Upper lobe of left lung (tissue), 6 donors: ENCODE measurements around the gene PDE1C. TPM values are rescaled to one million over a fixed set of nuclear protein-coding genes. Genes with fewer than 3 reads are reported as not detected.

Experiments
- ATAC-seq, 2 donors: fragments of 200-7000 bp; cut with Tn5 transposase; one replicate each; pipeline ENCODE4 v1.9.1; 2022; ENCODE audit warnings: mild to moderate bottlenecking in 2 of 2, moderate library complexity in 2 of 2; ENCODE audit not compliant: low FRiP score in 2 of 2
- DNase-seq, 2 donors: peaks; one replicate each; pipeline ENCODE4 v3.0.0-alpha.2; 2019 to 2020
- H3K27ac ChIP-seq, 4 donors: fragments of 200-600 bp; sonication (generic); one replicate each; pipeline ENCODE4 v1.5.1; 2016 to 2019
- H3K27me3 ChIP-seq, 4 donors: fragments of 200-600 bp; sonication (generic); one replicate each; pipeline ENCODE4 v1.5.1; 2017 to 2019
- H3K36me3 ChIP-seq, 4 donors: fragments of 200-600 bp; sonication (generic); one replicate each; pipeline ENCODE4 v1.5.1; 2016 to 2019
- H3K4me1 ChIP-seq, 4 donors: fragments of 200-600 bp; sonication (generic); one replicate each; pipeline ENCODE4 v1.5.1; 2018 to 2019
- H3K4me3 ChIP-seq, 4 donors: fragments of 200-600 bp; sonication (generic); one replicate each; pipeline ENCODE4 v1.5.1; 2017 to 2019; ENCODE audit warnings: mild to moderate bottlenecking in 2 of 4, moderate library complexity in 1 of 4
- H3K9me3 ChIP-seq, 4 donors: fragments of 200-600 bp; sonication (generic); one replicate each; pipeline ENCODE4 v1.5.1; 2018 to 2019
- EP300 ChIP-seq, 4 donors: sonication (generic); formaldehyde crosslinking; IDR thresholded peaks; one replicate each; pipeline ENCODE4 v1.5.1; 2017; ENCODE audit warnings: antibody characterized with exemption in 4 of 4, control low read depth in 2 of 4
- POLR2A ChIP-seq, 4 donors: fragments of 450-650 bp; IDR thresholded peaks; one replicate each; pipeline ENCODE4 v1.5.1; 2016 to 2017; ENCODE audit warnings: antibody characterized with exemption in 4 of 4, mild to moderate bottlenecking in 2 of 4
- POLR2AphosphoS5 ChIP-seq, 2 donors: sonication (generic); formaldehyde crosslinking; IDR thresholded peaks; one replicate each; pipeline ENCODE4 v1.5.1; 2017; ENCODE audit warnings: antibody characterized with exemption in 2 of 2
- WGBS, 2 donors: methylation state at CpG; one replicate each; pipeline ENCODE4 v1.1.5; 2017 to 2018; 5-methylcytosine and 5-hydroxymethylcytosine counted together
- total RNA-seq, 6 donors: library from RNA; depleted of rRNA in 4 of 6; stranded (reverse); fragments of >200 nt in 4 of 6; gene quantifications; one replicate each; pipeline versions ENCODE4 v1.1.0 to v1.2.1, GENCODE V29; 2016 to 2021
- TF ChIP-seq, protein P1 (sequence below), 6 experiments: fragments of 450-650 bp in 4 of 6; fragments of 200-600 bp in 2 of 6; sonication (generic) in 2 of 6; IDR thresholded peaks; one replicate each; pipeline ENCODE4 v1.5.1; 2016 to 2019; ENCODE audit warnings: antibody characterized with exemption in 6 of 6
- donor health status: DM: no; HTN: no; CAD: no; lungs with moderate emphysema.
- donor health status: DM: no; HTN: yes; CAD: no; lungs with severe emphysema.

Gene PDE1C
- total RNA-seq, 6 donors from 2014 or later: 5.6 to 38.8 (median 11.3) TPM

GRCh38 chr7:31758755-31759154 lies 311.5 kb downstream of the PDE1C start:
- WGBS, 2 donors: 52 to 79% methylated on average over 3 of the region's 3 CpGs

GRCh38 chr7:31751726-31752125 lies 318.5 kb downstream of the PDE1C start:
- Histone ChIP-seq H3K9me3 (no peaks in the 10 kb centered on the region), H3K27ac (no peak overlapping the region), H3K27me3 (no peaks in the 10 kb centered on the region), H3K4me1 (no peaks in the 10 kb centered on the region), H3K36me3 (no peaks in the 10 kb centered on the region), H3K4me3 (no peak overlapping the region)
- TF ChIP-seq POLR2A (IDR thresholded peaks at IDR 0.05): no peak
- no peak for TF ChIP-seq EP300 (IDR thresholded peaks at IDR 0.05)
- TF ChIP-seq, protein P1, sequence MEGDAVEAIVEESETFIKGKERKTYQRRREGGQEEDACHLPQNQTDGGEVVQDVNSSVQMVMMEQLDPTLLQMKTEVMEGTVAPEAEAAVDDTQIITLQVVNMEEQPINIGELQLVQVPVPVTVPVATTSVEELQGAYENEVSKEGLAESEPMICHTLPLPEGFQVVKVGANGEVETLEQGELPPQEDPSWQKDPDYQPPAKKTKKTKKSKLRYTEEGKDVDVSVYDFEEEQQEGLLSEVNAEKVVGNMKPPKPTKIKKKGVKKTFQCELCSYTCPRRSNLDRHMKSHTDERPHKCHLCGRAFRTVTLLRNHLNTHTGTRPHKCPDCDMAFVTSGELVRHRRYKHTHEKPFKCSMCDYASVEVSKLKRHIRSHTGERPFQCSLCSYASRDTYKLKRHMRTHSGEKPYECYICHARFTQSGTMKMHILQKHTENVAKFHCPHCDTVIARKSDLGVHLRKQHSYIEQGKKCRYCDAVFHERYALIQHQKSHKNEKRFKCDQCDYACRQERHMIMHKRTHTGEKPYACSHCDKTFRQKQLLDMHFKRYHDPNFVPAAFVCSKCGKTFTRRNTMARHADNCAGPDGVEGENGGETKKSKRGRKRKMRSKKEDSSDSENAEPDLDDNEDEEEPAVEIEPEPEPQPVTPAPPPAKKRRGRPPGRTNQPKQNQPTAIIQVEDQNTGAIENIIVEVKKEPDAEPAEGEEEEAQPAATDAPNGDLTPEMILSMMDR (IDR thresholded peaks at IDR 0.05): no peak
- no peak for TF ChIP-seq POLR2AphosphoS5 (IDR thresholded peaks at IDR 0.05)
- DNase-seq (no peak), ATAC-seq (no peak)
- WGBS, 2 donors: 85 to 92% methylated on average over 4 of the region's 4 CpGs

More at GRCh38 chr7:31758755-31759154, 311.5 kb downstream of the PDE1C start:
- no peaks in the 10 kb centered on the region for H3K36me3 ChIP-seq
- no peaks in the 10 kb centered on the region for H3K27me3 ChIP-seq
- H3K27ac ChIP-seq: no peak overlapping the region
- TF ChIP-seq, protein P1 (IDR thresholded peaks at IDR 0.05): no peak
- TF ChIP-seq POLR2AphosphoS5 (IDR thresholded peaks at IDR 0.05) (no peak), EP300 (IDR thresholded peaks at IDR 0.05) (no peak), POLR2A (IDR thresholded peaks at IDR 0.05) (no peak)
- no peak for DNase-seq
- no peaks in the 10 kb centered on the region for H3K4me1 ChIP-seq
- H3K4me3 ChIP-seq: no peak overlapping the region
- H3K9me3 ChIP-seq: no peaks in the 10 kb centered on the region
- no peak for ATAC-seq

GRCh38 chr7:31748084-31748483 lies 322.1 kb downstream of the PDE1C start:
- Histone ChIP-seq H3K9me3 (no peaks in the 10 kb centered on the region), H3K27ac (no peak overlapping the region), H3K4me1 (no peaks in the 10 kb centered on the region), H3K27me3 (no peaks in the 10 kb centered on the region), H3K4me3 (no peak overlapping the region), H3K36me3 (no peaks in the 10 kb centered on the region)
- DNase-seq (no peak), ATAC-seq (no peak)
- 86 to 100% methylated on average over 1 of the region's 1 CpG for WGBS, 2 donors
- TF ChIP-seq POLR2AphosphoS5 (IDR thresholded peaks at IDR 0.05): no peak
- no peak for TF ChIP-seq POLR2A (IDR thresholded peaks at IDR 0.05)
- no peak for TF ChIP-seq EP300 (IDR thresholded peaks at IDR 0.05)
- TF ChIP-seq, protein P1 (IDR thresholded peaks at IDR 0.05): no peak

DNA sequence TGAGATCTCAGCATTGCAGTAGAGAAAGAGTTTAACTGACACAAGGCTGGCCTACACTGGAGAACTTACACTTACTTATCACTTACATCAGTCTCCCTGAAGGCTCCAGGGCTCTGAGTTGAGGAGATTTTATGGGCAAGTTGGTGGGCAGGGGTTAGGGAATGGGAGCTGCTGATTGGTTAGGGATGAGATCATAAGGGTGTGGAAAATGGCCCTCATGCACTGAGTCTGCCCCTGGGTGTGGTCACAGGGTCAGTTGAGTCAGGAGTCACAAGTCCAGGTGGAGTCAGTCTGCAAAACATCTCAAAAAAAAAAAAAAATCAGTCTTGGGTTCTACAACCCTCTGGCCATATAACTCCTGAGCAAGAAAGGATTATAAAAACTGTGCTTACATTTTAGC lies 322.7 kb downstream of the PDE1C start:
- no peaks in the 10 kb centered on the region for H3K4me1 ChIP-seq
- no peak overlapping the region for H3K4me3 ChIP-seq
- H3K9me3 ChIP-seq: no peaks in the 10 kb centered on the region
- H3K27ac ChIP-seq: no peak overlapping the region
- no peaks in the 10 kb centered on the region for H3K36me3 ChIP-seq
- TF ChIP-seq POLR2AphosphoS5 (IDR thresholded peaks at IDR 0.05) (no peak), POLR2A (IDR thresholded peaks at IDR 0.05) (no peak), EP300 (IDR thresholded peaks at IDR 0.05) (no peak)
- TF ChIP-seq, protein P1 (IDR thresholded peaks at IDR 0.05): no peak
- H3K27me3 ChIP-seq: no peaks in the 10 kb centered on the region
- DNase-seq (no peak), ATAC-seq (peak in 1 of 2 donors; percentile 56)

- no peak overlapping the region for H3K4me3 ChIP-seq
- no peaks in the 10 kb centered on the region for H3K4me1 ChIP-seq
- 1 to 2% methylated on average over 4 of the region's 4 CpGs for WGBS, 2 donors
- ATAC-seq (peak in 1 of 2 donors; percentile 86), DNase-seq (peak in 1 of 2 donors; percentile 57)
- no peak overlapping the region for H3K27ac ChIP-seq
- no peaks in the 10 kb centered on the region for H3K36me3 ChIP-seq
- TF ChIP-seq, protein P1 (IDR thresholded peaks at IDR 0.05): peak; percentile 69 to 84 (median 82)
- no peak for TF ChIP-seq POLR2AphosphoS5 (IDR thresholded peaks at IDR 0.05)
- no peaks in the 10 kb centered on the region for H3K27me3 ChIP-seq
- no peaks in the 10 kb centered on the region for H3K9me3 ChIP-seq
These were observed 325.8 kb downstream of the PDE1C start for GRCh38 chr7:31744294-31744874.
